HUES64 (cell line): ENCODE results near the gene FAM13C.
"Not testable (repeated sequence)": the region's sequence is repeated elsewhere in the genome, so short reads cannot be mapped to it uniquely, and the experiment has no call there.

Experiments
- H3K27ac ChIP-seq: 2 replicates; pipeline ENCODE4 v1.7.0; 2013; ENCODE audit warnings: low read depth, low read length, inconsistent platforms
- H3K27me3 ChIP-seq: 2 replicates; pipeline ENCODE4 v1.6.1; 2013; ENCODE audit warnings: mild to moderate bottlenecking, low read length; ENCODE audit not compliant: insufficient read depth
- H3K36me3 ChIP-seq: 2 replicates; pipeline ENCODE4 v1.6.1; 2013; ENCODE audit warnings: mild to moderate bottlenecking, low read length; ENCODE audit not compliant: insufficient read depth
- H3K4me1 ChIP-seq: 2 replicates; pipeline ENCODE4 v1.6.1; 2013; ENCODE audit warnings: mild to moderate bottlenecking, low read length, moderate library complexity; ENCODE audit not compliant: insufficient read depth
- H3K4me3 ChIP-seq: 2 replicates; pipeline ENCODE4 v1.5.1; 2013; ENCODE audit warnings: mild to moderate bottlenecking, low read length, moderate library complexity
- H3K9ac ChIP-seq: 2 replicates; pipeline ENCODE4 v1.6.1; 2013; ENCODE audit warnings: mild to moderate bottlenecking, low read depth, low read length
- H3K9me3 ChIP-seq: 2 replicates; pipeline ENCODE4 v1.6.1; 2013; ENCODE audit warnings: low read depth, low read length; ENCODE audit not compliant: insufficient read depth
- WGBS: fragments of 150-250, 120-280 bp; methylation state at CpG from one replicate; pipeline ENCODE4 v1.1.7; 2013; ENCODE audit warnings: missing lambda C conversion rate; 5-methylcytosine and 5-hydroxymethylcytosine counted together

FAM13C gene

DNA sequence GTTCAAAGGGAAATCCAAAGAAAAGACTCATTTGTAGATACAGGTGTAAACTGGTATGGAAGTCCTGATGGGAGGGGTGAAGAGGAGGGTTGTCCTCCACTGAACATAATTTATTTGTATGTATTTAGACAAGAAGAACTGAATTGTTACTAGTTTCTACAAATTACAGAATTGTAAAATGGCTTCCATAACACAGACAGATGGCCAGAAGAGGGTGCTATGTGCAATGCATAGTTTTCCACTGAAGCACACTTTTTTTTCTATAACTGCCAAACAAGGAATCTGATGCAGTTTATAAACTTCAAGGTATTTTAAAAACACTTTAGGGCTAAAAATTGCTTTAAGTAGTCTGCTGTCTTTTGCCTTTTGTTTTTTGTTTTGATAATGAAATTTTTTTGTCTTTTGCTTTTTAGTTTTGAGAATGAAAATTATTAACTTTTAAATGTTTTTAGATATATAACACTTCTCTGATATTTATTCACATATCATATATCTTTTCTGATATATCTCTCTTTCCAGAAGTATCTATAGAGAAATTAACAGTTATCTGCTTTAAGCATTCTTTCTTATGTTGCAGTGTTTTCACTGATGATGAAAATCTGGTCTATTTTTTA, 127.4 kb downstream of the FAM13C start:
- no peaks in the 10 kb centered on the region for H3K27me3 ChIP-seq
- H3K4me1 ChIP-seq = no peaks in the 10 kb centered on the region
- H3K36me3 ChIP-seq = no peaks in the 10 kb centered on the region
- H3K4me3 ChIP-seq = no peak overlapping the region
- H3K9ac ChIP-seq = no peak overlapping the region
- H3K9me3 ChIP-seq = no peaks in the 10 kb centered on the region
- no peak overlapping the region for H3K27ac ChIP-seq

- Histone ChIP-seq H3K36me3 (no peaks in the 10 kb centered on the region), H3K9ac (no peak overlapping the region), H3K27me3 (no peaks in the 10 kb centered on the region), H3K4me1 (no peaks in the 10 kb centered on the region), H3K9me3 (no peaks in the 10 kb centered on the region), H3K4me3 (no peak overlapping the region), H3K27ac (no peak overlapping the region)
- WGBS = 94% methylated on average over 2 of the region's 3 CpGs
These were observed 128.2 kb downstream of the FAM13C start for GRCh38 chr10:59234194-59234593.

DNA sequence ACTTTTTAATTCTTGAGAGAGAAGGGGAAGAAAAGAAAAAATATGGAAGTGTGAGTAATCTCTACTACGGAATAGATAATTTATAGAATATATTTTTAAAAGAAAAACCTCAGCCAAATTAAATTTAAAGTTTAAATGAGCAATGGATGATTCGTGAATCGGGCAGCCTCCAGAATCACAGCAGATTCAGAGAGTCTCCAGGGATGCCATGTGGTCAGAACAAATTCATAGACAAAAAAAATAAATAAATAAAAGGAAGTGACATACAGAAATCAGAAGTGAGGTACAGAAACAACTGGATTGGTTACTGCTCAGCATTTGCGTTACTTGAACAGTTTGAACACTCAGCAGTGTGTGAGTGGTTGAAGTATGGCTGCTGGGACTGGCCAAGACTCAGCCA, 132.9 kb downstream of the FAM13C start:
- no peak overlapping the region for H3K27ac ChIP-seq
- WGBS = 95% methylated on average over 1 of the region's 4 CpGs
- no peaks in the 10 kb centered on the region for H3K36me3 ChIP-seq

DNA sequence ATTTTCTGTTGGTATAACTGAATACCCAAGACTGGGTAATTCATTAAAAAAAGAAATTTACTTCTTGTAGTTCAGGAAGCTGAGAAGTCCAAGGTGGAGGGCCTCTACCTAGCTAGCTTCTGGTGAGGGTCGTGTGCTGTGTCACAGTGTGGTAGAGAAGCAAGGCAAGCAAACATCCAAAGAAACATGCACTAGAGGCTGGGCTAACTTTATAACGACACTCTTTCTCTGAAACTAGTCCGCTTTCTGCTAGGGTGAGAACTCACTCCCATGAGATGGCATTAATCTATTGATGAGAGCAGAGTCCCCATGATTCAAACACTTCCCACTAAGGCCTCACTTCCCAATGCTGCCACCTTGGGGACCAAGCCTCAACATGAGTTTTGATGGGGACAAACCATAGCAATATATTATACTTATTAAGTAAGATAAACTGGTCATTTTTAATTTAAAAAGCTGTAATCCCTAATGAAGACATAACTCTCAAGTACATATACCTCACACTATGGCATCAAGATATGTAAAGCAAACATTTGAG, 135.1 kb downstream of the FAM13C start:
- H3K27me3 ChIP-seq = no peaks in the 10 kb centered on the region
- no peaks in the 10 kb centered on the region for H3K36me3 ChIP-seq
- no peaks in the 10 kb centered on the region for H3K4me1 ChIP-seq
- H3K27ac ChIP-seq = no peak overlapping the region
- WGBS = 98% methylated on average over 3 of the region's 3 CpGs
- H3K9me3 ChIP-seq = no peaks in the 10 kb centered on the region
- H3K4me3 ChIP-seq = no peak overlapping the region
- H3K9ac ChIP-seq = no peak overlapping the region

More for the DNA sequence above, 132.9 kb downstream of the FAM13C start:
- no peaks in the 10 kb centered on the region for H3K27me3 ChIP-seq
- no peak overlapping the region for H3K4me3 ChIP-seq
- H3K9me3 ChIP-seq = no peaks in the 10 kb centered on the region
- H3K4me1 ChIP-seq = no peaks in the 10 kb centered on the region
- H3K9ac ChIP-seq = no peak overlapping the region

GRCh38 chr10:59225211-59225610, 137.1 kb downstream of the FAM13C start:
- Histone ChIP-seq H3K9ac (no peak overlapping the region), H3K9me3 (no peaks in the 10 kb centered on the region), H3K27me3 (no peaks in the 10 kb centered on the region)

GRCh38 chr10:59223597-59223996, 138.8 kb downstream of the FAM13C start:
- H3K4me3 ChIP-seq, H3K9me3 ChIP-seq, H3K27ac ChIP-seq, H3K36me3 ChIP-seq, H3K27me3 ChIP-seq, H3K9ac ChIP-seq: not testable (repeated sequence)
- WGBS = 92% methylated on average over 1 of the region's 2 CpGs
- peaks cover 12% of the 10 kb centered on the region; the same call in 1 of the 2 replicates for H3K4me1 ChIP-seq

More at GRCh38 chr10:59225211-59225610, 137.1 kb downstream of the FAM13C start:
- H3K4me1 ChIP-seq = peaks cover 5% of the 10 kb centered on the region; the same call in 1 of the 2 replicates
- no peak overlapping the region for H3K27ac ChIP-seq
- H3K4me3 ChIP-seq = no peak overlapping the region
- H3K36me3 ChIP-seq = no peaks in the 10 kb centered on the region

- no peak overlapping the region for H3K9ac ChIP-seq
- H3K4me1 ChIP-seq = peaks cover 12% of the 10 kb centered on the region; the same call in 1 of the 2 replicates
- H3K9me3 ChIP-seq = no peaks in the 10 kb centered on the region
- H3K27ac ChIP-seq = no peak overlapping the region
- no peak overlapping the region for H3K4me3 ChIP-seq
- no peaks in the 10 kb centered on the region for H3K36me3 ChIP-seq
- no peaks in the 10 kb centered on the region for H3K27me3 ChIP-seq
These were observed 139.6 kb downstream of the FAM13C start for GRCh38 chr10:59222788-59223187.

DNA sequence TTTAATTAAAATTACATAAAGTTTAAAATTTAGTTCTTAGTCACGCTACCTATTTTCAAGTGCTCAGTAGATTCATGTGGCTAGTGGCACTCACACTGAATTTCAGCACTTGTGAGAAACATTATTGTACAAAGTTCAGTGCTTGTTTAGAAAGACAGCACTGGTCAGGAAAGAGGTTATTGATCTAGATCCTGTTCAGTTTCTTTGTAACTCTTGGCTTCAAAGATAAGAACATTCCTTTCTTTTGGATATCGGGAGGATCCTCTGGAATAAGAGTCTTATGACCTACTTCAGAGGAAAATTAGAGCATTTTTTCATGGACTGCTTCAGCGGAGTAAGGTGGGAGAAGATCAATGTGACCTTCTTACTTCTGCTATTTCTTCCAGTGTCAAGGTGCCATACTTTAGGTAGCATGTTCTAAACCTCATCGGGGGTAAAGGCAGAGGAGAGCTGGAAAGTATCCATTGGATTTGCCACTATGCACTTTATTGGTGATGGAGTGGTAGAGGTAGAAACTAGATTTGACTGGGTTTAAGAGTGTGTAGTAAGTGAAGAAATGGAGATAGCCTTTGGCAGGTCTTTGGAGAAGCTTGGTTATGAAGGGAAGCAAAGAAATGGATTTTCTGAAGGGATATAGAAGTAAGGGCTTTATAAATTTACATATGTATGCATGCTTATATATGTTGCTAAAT, 146.0 kb downstream of the FAM13C start:
- Histone ChIP-seq H3K9ac (no peak overlapping the region), H3K4me1 (peaks cover 12% of the 10 kb centered on the region; the same call in 1 of the 2 replicates), H3K4me3 (no peak overlapping the region), H3K27ac (no peak overlapping the region), H3K36me3 (no peaks in the 10 kb centered on the region), H3K27me3 (no peaks in the 10 kb centered on the region), H3K9me3 (no peaks in the 10 kb centered on the region)
- 97% methylated on average over 3 of the region's 4 CpGs for WGBS

DNA sequence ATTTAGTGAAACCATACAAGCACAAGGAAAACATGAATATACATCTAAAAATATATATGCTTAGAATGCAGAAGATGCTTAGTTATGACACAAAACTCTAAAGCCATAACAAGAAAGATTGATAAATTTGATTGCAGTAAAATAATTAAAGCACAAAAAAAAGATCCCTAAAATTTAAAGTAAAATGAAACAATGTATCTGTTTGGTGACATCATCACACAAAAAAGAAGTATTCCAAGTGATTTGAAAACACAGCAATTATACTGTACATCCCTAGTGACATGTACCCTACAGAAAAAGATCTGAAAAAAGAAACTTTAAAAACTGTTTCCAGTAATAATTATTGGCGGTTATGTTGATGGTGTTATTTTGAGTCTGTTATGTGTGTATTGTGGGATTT, 148.2 kb downstream of the FAM13C start:
- WGBS = 100% methylated on average over 1 of the region's 1 CpG
- no peaks in the 10 kb centered on the region for H3K9me3 ChIP-seq
- no peaks in the 10 kb centered on the region for H3K4me1 ChIP-seq
- H3K27me3 ChIP-seq = no peaks in the 10 kb centered on the region
- H3K4me3 ChIP-seq = no peak overlapping the region
- H3K36me3 ChIP-seq = no peaks in the 10 kb centered on the region
- H3K27ac ChIP-seq = no peak overlapping the region
- no peak overlapping the region for H3K9ac ChIP-seq

DNA sequence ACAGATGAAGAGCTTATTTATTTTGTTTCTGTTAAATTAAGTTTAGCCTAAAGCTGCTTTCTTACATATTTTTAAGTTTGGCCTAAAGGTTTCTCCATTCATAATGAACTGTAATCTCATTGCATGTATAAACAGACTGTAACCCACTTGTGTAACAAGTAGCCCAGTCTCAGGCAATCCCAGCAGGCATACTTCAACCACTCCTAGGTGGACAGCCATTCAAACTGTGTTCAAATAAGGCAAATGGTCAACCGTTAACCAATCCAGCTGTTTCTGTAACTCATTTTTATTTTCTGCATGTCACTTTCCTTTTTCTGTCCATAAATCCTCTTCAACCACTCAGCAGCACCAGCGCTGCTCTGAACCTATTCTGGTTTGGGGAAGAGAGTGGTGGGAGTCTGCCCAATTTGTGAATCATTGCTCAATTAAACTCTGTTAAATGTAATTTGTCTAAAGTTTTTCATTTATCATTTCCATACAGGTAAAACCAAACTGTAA, 150.0 kb downstream of the FAM13C start:
- no peaks in the 10 kb centered on the region for H3K9me3 ChIP-seq
- 94% methylated on average over 1 of the region's 2 CpGs for WGBS
- H3K36me3 ChIP-seq = no peaks in the 10 kb centered on the region
- H3K27me3 ChIP-seq = no peaks in the 10 kb centered on the region
- H3K27ac ChIP-seq = no peak overlapping the region
- no peak overlapping the region for H3K9ac ChIP-seq
- H3K4me1 ChIP-seq = no peaks in the 10 kb centered on the region
- H3K4me3 ChIP-seq = no peak overlapping the region

DNA sequence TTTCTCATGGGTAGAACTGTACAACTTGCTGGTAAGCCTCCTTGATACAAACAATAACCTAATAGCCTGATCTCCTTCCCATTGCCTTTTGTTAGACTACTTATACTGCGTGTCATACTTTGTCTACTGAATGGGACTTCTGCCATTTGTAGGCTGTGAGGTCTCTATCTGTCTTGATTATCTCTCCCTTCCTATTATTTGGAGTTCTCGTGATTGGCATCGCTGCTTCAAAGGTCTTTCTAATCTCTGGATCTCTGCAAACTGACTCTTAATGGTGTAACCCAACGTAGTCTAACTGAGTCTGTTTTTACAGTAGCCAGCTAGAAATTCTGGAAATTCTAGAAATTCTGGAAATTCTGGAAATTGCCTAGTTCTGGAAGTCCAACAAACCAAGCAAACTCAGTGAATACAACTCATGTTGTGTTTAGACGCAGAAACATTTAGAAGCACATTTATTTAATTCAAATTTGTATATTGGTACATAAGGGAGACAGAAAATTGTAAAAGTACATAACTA, 156.1 kb downstream of the FAM13C start:
- Histone ChIP-seq H3K4me1 (peaks cover 9% of the 10 kb centered on the region), H3K9ac (no peak overlapping the region), H3K4me3 (no peak overlapping the region), H3K27me3 (no peaks in the 10 kb centered on the region), H3K36me3 (no peaks in the 10 kb centered on the region), H3K27ac (peak overlapping the region; percentile 52; the same call in 1 of the 2 replicates), H3K9me3 (no peaks in the 10 kb centered on the region)
- 91% methylated on average over 4 of the region's 5 CpGs for WGBS
